ENCODE measurements around the gene AHNAK.

AHNAK gene

GRCh38 chr11:62535802-62536201, 10.8 kb downstream of the AHNAK start:
- DNase-seq (ENCODE audit: low spot score): no peak

DNA sequence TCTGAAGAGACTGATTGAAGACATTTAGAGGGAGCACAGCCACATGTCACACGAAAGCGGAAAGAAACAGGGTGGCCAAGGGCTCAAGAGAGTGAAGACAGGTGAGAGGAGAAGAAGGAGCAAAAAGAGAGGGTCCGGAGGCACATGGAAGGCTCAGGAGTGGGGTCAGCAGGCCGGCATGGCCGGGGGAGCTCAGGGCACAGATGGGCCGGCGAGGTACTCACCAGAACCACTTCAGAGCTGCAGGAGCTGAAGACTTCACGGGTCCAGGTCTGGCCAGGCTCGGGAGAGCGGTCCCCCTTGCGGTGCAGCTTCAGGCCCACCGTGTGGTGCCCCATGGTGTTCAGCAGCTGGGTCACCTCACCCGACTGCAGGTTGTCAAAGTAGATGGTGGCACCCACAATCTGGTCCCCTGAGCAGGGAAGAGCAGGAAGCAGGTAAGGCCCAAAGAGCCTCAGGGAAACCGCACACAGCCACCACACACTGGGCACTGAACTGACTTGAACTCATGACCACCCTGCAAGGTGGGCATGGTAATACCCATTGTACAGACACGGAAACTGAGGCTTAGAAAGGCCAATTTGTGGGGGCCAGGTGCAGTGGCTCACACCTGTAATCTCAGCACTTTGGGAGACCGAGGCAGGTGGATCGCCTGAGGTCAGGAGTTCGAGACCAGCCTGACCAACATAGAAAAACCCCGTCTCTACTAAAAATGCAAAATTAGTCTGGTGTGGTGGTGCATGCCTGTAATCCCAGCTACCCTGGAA, 11.6 kb downstream of the AHNAK start:
- no peak for DNase-seq (ENCODE audit: low spot score)

GRCh38 chr11:62532096-62532495, 14.5 kb downstream of the AHNAK start:
- DNase-seq (ENCODE audit: low spot score): no peak

GRCh38 chr11:62516736-62517371, 29.8 kb downstream of the AHNAK start:
- DNase-seq (ENCODE audit: low spot score): no peak

DNA sequence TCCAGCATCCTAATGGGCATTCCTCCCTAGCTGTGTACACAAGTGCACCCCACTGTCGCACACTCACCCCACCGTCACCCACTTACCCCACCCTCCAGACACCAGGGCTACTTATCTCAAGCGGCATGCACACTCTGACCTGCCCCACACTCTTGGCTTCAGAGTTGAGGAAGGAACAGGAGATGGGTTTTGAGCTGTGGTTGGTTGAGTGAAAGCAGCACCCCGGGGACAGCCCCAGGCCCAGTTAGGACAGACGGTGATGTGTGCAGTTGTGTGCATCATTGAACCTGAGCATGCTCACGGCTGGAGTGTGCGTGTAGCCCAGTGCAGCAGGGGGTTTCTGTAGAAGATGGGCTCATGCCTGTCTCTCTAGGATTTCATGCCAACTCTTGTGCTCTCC, 32.5 kb downstream of the AHNAK start:
- DNase-seq (ENCODE audit: low spot score): no peak

- no peak for DNase-seq (ENCODE audit: low spot score)
Measured at GRCh38 chr11:62513626-62514025, 33.0 kb downstream of the AHNAK start.

DNA sequence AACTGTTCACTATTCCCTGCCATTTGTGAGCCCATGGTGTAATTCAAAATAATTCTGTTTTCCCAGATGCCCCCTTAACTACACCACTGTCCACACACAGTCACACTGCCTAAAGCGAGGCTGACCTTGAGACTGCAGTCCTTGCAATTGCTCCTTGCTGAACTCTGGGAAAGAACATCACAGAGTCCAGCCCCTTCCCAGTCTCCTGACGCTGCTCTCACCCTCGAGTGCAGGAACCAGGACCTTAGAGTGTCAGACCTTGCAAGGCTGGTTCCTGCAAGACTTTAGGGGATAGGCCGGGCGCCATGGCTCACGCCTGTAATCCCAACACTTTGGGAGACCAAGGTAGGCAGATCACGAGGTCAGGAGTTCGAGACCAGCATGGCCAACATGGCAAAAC, 33.6 kb downstream of the AHNAK start:
- DNase-seq (ENCODE audit: low spot score): no peak

DNA sequence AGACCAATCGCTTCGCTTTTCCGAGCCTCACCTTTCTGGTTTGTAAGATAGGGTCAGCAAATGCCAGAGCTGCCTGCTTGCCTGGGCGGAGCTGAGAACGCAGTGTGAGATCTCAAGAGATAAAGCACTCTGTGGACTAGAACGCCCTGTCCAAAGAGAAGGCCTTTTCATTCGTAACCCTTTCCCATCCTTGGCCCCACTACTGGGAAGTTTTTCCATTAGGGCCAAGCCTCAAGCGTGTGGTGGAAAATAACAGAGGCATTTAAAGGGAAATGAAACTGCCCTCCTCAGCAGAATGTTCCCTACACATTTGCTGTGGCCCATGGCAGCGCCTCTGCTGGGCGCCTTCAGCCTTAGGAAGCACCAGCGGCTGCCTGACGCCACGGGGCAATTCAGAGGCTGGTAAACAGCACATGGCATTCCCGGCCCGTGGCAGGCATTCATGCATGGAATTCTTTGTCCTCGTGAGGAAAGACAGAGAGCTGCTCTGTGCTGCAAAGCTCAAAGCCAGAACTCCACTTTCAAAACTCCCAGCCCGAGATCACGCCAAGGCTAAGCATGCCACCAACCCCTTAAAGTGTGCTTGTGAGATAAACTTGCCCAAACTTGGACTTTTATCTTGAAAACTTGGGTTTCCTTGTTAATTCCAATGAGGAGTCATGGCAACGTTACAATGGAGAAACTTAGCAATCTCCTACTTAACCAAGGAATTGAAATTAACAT, 38.1 kb downstream of the AHNAK start:
- peak; percentile 64 for DNase-seq (ENCODE audit: low spot score)

GRCh38 chr11:62507125-62507422, 39.5 kb downstream of the AHNAK start:
- DNase-seq (ENCODE audit: low spot score): no peak

DNA sequence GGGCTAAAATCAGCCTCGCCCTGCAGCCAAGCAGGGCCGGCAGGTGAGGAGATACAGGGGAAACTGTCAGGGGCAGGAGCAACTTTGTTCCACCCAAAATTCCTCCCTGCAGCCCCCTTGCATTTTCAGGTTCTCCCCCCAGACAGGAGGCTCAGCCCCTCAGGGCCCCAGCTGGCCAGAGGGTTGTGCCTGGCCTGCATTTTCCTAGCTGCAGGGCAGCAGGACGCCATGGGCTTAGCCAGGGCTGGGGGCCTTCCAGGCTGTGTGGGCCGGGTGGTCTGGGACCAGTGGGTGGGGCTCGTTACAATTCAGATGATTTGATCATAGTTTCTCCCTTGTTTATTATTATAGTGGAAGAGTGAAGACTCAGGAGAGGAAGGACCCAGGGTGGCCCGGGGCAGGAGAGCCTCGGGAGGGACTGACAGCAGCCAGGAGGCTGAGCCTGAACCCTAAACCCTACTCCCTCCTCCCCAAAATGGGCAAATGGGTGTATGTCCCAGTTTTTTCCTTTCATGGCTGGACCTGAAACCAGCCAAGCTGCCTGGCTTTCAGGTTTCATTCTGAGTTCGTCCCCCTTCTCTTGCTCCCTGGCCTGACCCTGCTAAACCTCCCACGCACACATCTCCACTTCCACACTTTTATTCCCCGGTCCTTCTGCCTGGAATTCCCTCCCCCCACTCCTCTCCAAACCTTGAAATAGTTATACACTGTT, 40.0 kb downstream of the AHNAK start:
- no peak for DNase-seq (ENCODE audit: low spot score)

DNA sequence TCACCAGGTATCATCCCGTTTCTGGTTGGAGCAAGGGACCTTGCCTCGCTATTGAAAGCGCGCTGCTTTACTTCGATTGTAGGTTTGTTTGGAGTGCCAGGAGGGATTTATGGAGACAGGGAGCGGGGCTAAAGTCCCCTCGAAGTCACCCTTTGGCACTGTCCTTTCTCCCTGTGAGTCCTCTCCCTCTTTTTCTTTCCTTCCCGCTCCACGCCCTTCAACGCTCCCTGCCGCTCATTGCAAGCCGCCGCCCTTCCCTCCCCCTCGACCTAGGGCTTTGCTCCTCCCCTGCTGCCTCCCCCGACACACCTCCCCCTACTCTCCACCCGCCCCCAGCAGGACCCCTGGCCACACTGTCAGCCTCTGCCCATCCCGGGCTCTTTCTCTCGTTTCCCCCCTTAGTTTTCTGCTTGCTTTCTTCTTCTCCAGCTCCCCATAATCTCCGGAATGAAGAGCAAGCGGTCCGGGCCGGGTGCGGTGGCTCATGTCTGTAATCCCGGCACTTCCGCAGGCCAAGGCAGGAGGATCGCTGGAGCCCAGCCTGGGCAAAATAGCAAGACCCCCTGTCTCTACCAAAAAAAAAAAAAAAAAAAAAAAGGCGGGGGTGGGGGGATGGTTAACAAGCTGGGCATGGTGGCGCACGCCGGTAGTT, 41.0 kb downstream of the AHNAK start:
- peak; percentile 52 for DNase-seq (ENCODE audit: low spot score)

DNA sequence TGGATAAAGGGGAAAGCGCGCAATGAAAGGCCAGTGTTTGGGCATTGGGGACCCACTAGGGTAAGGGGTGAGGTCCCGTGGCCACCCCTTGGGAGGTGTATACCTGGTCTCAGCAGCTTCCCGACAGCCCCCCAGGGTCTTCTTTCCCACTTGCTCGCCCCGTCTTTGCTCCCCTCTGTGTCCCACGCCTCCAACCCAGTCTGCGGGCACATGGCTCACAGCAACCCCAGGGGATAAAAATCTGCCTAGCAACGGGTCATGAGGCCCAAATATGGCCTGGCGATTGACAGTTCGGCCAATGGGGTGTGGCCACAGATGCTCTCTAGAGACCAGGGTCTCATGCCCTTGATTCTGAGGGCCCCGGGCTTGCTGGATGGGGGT, 41.6 kb downstream of the AHNAK start:
- DNase-seq (ENCODE audit: low spot score): no peak

- DNase-seq (ENCODE audit: low spot score): no peak
Measured at GRCh38 chr11:62504158-62504973, 42.2 kb downstream of the AHNAK start.

DNA sequence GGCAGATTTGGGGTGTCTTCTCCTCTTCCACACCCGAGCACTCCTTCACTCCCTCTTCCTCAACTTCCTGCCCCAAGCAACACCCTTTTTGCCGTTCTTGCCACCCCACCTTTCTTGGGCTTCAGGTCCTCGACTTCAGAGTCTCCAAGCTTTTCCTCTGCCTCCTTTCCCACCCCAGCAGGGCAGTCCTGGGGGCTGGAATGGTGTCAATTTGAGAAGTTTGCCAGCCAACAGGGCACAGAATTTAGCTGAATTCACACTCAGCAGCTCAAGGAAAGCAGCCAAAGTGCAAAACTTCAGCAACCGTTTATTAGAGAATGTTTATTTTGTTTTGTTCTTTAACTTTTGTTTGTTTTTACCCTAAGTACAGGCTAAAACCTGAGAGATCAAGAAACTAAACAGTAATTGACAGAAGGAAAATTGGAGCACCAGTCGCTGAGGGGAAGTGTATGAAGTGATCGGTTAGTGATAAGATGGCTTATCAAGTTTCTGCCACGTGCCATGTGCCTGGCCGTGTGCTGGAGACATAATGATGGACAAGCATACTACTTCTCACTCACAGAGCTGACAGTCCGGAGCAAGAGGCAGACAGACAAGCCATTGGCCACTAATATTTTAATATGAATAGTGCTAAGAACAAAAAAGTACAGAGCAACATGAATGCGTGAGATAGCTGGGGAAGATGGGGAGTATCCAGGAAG, 44.4 kb downstream of the AHNAK start:
- no peak for DNase-seq (ENCODE audit: low spot score)

DNA sequence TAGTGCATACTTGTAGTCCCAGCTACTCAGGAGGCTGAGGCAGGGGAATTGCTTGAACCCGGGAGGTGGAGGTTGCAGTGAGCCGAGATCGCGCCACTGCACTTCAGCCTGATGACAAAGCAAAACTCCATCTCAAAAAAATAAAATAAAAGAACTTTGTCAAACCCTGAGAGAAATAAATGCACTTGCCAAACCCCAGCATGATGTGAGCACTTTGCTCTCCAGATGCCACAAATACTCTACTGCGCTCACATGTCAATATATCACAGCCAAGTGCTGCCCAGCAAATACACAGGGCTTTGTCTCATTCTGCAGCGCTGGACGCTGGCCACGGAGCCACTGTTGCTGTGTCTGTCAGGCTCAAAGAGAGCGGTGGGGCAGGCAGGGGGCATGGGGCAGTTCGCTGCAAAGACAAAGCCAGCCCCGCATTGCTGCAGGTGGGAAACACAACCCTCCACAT, 45.1 kb downstream of the AHNAK start:
- peak; percentile 55 for DNase-seq (ENCODE audit: low spot score)

DNA sequence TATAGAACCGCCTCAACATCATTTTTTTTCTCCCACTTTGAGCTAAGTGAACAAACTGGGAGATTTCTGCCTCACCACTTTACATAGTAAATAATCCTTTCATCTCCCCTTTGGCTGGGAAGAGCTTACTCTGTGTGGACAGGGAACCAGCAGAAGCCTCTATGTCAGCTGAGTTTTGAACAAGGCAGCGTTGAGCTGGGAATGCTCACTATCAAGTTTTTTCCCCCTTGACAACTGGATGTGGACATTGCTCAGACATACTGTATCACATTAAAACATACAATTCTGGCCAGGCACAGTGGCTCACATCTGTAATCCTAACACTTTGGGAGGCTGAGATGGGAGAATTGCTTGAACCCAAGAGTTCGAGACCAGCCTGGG, 46.0 kb downstream of the AHNAK start:
- no peak for DNase-seq (ENCODE audit: low spot score)

GRCh38 chr11:62499944-62500649, 46.5 kb downstream of the AHNAK start:
- no peak for DNase-seq (ENCODE audit: low spot score)

- peak; percentile 54 for DNase-seq (ENCODE audit: low spot score)
Measured at GRCh38 chr11:62499311-62499943, 47.2 kb downstream of the AHNAK start.

DNA sequence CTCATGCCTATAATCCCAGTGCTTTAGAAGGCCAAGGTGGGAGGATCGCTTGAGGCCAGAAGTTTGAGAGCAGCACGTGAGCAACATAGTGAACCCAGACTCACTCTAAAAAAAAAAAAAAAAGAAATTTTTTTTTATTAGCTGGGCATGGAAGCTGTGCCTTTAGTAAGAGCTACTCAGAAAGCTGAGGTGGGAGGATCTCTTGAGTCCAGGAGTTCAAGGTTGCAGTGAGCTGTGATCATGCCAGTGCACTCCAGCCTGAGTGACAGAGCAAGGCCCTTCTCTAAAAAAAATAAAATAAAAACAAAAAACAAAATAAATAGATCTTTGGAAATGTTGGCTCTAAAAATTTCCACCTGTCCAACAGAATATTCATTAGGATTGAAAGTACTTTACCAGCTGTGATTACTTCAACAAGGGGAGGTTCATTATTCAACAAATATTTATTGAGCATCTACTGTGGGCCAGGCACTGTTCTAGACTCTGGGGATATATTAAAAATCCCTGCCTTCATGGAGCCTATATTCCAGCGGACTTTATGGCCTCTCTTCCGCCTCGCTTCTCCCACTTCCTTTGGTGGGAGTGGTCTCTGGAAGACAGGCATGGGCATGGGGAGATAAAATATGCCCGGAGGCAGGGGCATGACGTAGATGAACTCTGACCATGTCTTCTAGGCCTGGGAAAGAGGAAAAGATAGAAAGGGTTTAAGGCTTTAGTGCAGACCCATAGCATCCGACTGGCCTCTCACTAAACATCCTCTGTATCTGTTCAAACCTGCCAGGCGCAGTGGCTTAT, 47.9 kb downstream of the AHNAK start:
- no peak for DNase-seq (ENCODE audit: low spot score)
